NCI-H526 (cell line): ENCODE results near the gene RCAN2.
A peak's percentile ranks its signal among the peaks of the same experiment; 100 is the strongest.
"Not testable (repeated sequence)": the region's sequence is repeated elsewhere in the genome, so short reads cannot be mapped to it uniquely, and the experiment has no call there.

ENCODE experiments used
- DNase-seq, 2 experiments: peaks; one replicate each; lab custom pipeline; 2025; lab: John Stamatoyannopoulos, UW

Gene RCAN2

GRCh38 chr6:46333481-46333880 lies 157.8 kb downstream of the RCAN2 start:
- DNase-seq: no peak

DNA sequence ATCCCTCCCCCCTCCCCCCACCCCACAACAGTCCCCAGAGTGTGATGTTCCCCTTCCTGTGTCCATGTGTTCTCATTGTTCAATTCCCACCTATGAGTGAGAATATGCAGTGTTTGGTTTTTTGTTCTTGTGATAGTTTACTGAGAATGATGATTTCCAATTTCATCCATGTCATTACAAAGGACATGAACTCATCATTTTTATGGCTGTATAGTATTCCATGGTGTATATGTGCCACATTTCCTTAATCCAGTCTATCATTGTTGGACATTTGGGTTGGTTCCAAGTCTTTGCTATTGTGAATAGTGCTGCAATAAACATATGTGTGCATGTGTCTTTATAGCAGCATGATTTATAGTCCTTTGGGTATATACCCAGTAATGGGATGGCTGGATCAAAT lies 158.8 kb downstream of the RCAN2 start:
- not testable (repeated sequence) for DNase-seq

DNA sequence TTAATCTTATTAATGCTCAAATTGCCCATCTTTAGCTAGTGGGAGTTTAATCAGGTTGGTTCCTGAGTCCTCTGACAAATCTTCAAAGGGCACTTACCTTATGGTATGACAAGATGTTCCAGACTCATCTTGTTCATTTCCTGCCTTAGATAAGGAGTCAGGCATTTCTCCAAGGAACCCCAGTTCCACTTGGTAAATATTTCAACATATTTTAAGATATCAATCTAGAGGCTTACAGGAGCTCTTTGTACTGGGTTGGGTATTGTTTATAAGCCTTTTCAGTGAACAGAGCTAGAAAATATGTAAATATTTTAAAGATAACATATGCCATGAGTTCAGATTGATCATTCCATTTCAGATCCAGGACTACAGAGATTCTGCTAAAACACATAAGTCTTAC lies 159.8 kb downstream of the RCAN2 start:
- DNase-seq: no peak

DNA sequence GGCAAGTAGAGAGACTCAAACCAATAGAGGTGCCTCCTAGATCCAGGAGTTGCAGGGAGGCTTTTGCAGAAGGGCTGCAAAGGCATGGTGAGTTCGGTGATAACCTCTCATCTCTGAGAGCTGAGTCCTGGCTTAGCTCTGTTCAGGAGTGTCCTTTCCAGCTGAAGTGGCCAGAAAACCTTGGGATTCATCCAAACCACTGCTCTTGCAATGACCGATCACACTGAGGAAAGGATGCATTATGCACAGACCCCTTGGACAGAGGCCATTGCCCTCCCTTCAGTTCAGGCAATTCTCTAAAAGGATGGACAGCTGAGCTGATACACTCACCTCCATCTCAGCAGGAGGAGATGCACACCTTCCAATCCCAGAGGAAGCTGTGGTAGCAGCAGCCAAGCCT lies 161.7 kb downstream of the RCAN2 start:
- DNase-seq: no peak

- DNase-seq: no peak
Observed at GRCh38 chr6:46327779-46328178, 163.5 kb downstream of the RCAN2 start.

GRCh38 chr6:46325561-46326530 lies 165.4 kb downstream of the RCAN2 start:
- DNase-seq: no peak

GRCh38 chr6:46324706-46325105 lies 166.5 kb downstream of the RCAN2 start:
- DNase-seq: no peak

- DNase-seq: no peak
Observed at GRCh38 chr6:46323966-46324622, 167.2 kb downstream of the RCAN2 start.

DNA sequence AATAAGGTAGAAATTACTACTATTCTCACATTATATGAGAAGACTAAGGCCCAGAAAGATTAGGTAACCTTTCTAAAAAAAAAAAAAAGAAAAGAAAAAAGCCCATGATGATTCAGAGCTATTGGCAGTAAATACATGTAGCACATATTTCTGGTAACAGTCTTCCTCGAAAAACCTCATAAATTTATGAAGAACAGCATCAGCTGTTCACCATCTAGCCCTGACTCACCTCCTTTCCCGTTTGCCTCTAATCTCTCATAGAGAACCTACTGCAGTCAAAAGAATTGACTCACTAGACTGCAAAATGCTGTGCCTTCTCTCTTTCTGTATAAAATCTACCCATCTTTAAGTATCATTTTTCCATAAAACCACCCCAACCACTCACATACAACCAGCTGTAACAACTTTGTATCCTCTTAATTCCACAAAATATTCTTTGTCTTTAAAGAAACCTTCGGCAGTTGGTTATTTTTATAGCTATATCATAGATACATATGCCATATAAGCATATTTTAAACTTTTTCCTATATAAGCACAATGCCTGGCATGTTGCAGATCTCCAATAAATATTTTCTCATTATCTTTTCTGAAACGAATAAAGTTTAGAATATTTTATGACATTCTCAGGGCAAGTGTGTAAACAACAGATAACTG lies 167.8 kb downstream of the RCAN2 start:
- DNase-seq: no peak

DNA sequence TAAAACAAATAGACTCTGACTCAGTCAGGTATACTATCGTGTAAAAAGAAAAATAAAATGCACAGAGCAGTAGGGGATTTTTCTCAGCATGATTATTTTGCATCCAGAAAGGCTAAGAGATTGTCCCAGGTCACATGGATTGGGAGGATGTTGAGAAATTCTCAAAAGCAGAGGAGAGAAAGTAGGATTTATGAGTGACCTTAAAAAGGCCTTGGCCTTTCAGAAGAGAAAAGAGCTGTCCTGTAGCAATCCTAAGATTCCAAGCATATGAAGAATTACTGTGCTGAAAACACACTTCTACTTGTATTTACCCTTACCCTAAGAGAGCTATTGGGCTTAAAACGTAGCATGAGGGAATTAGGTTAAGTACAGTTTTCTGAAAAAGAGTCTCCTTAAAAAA lies 170.7 kb downstream of the RCAN2 start:
- no peak for DNase-seq

- no peak for DNase-seq
Observed at GRCh38 chr6:46315589-46315988, 175.7 kb downstream of the RCAN2 start.

DNA sequence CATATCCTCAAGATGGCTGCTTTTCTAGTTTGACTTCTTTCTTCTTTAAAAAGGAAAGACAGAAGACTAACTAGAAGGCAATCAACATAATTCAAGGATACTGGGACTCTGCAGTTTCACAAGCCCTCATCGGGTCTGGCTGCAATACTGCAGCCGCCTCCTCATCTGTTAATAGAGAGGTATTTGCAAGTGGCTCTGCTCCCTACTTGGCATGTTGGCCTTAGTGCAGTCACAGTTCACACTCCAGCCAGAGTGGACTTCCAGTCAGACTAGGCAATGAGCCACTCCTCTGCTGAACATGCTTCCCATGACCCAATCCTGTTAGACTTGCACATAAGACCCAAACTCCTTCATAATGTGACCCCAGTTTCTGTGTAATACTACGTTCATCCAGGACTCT lies 178.6 kb downstream of the RCAN2 start:
- DNase-seq: no peak

GRCh38 chr6:46310196-46310595 lies 181.1 kb downstream of the RCAN2 start:
- no peak for DNase-seq

- DNase-seq: no peak
Observed at GRCh38 chr6:46306431-46306830, 184.8 kb downstream of the RCAN2 start.

- no peak for DNase-seq
Observed at GRCh38 chr6:46305833-46306232, 185.4 kb downstream of the RCAN2 start.

DNA sequence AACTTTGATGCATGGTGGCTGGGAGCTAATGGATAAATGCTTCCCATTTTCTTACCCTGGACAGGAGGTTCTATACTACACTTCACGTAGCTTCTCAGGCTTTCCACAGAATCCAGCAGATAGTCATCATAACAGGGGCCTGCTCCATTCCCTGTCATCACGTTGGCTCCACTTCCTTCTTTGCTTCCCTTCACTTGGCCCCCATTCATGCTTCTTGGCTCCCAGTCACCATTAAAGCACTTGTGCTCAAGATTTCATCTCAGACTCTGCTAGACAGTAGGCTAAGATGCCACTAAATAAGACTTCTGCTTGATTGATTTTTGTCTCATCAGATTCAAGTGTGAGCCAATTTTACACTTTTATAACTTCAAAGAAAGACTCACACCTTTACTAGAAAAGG lies 186.0 kb downstream of the RCAN2 start:
- no peak for DNase-seq

DNA sequence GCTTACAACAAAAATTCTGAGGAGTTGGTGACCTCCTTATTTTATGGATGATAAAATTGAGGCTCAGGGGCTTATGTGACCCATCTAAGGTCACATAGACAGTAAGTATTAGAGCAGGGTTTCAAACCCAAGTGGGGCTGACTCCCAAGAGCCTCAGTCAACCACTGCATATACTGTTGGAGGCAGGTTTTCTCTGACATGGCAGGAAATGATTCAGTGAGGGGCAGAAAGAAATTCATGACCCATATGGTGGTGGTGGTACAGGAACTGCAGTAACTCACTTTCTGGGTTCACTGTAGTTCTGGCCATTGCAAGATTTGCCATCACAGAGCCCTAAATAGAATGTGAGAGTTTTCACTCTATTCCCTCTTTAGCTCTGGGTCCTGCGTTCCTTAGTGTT lies 188.4 kb downstream of the RCAN2 start:
- DNase-seq: no peak

DNA sequence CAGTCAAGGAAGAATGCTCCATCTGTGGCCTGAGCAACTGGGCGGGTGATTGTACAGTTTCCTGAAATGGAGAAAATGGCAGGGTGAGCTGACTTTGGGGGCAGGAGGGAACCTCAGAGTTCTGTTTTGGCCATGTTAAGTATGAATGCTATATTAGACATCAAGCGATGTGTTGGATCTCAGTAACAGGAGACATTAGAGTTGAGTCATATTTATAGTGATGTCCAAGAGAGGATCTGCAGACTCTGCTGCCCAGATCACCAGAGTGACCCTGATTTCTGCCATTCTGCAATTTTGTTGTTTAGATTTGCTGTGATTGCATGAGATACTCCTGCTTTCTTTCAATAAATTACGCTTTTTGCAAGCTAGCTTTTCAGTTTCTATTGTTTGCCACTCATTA lies 189.1 kb downstream of the RCAN2 start:
- DNase-seq: no peak

GRCh38 chr6:46299253-46299652 lies 192.0 kb downstream of the RCAN2 start:
- DNase-seq: no peak

- no peak for DNase-seq
Observed at GRCh38 chr6:46296586-46296985, 194.7 kb downstream of the RCAN2 start.

DNA sequence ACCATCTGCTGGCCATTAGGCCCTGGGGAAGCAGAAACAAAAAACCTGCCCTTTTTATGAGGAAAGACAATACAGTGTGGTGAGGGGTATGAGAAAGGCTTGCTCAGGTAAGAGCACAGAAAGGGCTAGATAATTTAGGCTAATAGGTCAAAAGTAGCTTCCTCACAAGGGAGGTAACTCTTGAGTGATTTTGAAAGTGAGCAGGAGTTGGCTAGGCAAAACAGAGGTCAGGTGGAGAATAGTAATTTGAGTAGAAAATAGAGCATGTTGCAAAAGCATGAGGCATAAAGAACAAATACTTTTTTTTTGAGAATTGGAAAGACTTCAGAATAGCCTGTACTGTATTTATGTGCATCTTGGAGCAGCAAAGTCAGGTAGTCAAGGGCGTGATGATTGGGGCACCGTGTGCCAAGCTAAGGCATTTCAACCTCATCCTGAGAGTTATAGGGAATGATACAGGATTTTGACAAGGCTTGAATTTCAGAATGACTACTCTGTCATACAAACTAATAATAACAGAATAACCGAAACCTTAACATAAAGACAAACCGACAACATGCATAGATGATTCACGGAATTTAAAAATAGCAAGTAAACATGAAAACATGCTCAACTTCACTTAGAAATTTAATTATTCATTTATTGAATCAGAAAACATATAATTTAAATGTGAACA lies 197.5 kb downstream of the RCAN2 start:
- peak in 1 of 2 experiments; percentile 6 for DNase-seq

- DNase-seq: no peak
Observed at GRCh38 chr6:46291880-46292279, 199.4 kb downstream of the RCAN2 start.
